DMS79 treated with DMSO at 0.1 percent for 48 hours (cell line): Measurements from ENCODE around the gene MVP.
"Not testable (repeated sequence)": the region's sequence is repeated elsewhere in the genome, so short reads cannot be mapped to it uniquely, and the experiment has no call there.

Source experiments
- DNase-seq: peaks from one replicate; lab custom pipeline; 2025; lab: John Stamatoyannopoulos, UW

Gene MVP

DNA sequence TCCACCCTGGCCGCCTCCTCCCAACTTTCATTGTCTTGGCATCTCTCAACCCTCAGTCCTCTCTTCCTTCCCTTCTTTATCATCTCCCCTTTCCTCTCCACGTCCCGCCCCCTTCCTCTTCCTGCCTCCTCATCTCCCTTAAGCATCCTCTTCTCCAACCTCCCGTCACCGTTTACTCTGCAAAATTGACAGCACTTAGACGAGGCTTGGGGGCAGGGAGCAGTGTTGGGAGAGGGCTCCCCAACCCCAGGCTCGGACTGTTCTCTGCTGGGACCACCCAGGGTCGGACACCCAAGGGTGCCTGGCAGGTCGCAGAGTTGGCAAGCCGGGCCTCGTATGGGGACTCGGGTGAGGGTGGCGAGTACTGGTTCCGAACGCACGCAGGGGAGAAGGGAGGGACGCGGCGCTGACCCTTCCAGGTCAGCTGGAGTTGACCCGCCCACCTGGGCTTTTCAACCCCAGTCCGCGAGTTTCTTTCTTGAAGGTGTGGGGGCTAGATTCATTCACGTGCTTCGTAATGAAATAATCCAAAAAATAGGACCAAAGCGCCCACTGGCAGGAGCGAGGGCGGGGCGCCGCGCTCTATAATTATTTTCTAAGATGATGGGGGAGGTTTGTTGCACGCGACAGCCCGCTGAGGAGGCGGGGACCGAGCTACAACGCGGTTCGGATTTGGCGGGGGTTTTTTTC is 5.1 kb upstream of the MVP start:
- DNase-seq = peak; percentile 71

- DNase-seq = peak; percentile 98
Observed at GRCh38 chr16:29815793-29816693, 4.2 kb upstream of the MVP start, which contains the start of gene PAGR1. Gene PAGR1 (plus strand): TSS chr16:29816152. CDS start chr16:29816526, 374 bp downstream.

DNA sequence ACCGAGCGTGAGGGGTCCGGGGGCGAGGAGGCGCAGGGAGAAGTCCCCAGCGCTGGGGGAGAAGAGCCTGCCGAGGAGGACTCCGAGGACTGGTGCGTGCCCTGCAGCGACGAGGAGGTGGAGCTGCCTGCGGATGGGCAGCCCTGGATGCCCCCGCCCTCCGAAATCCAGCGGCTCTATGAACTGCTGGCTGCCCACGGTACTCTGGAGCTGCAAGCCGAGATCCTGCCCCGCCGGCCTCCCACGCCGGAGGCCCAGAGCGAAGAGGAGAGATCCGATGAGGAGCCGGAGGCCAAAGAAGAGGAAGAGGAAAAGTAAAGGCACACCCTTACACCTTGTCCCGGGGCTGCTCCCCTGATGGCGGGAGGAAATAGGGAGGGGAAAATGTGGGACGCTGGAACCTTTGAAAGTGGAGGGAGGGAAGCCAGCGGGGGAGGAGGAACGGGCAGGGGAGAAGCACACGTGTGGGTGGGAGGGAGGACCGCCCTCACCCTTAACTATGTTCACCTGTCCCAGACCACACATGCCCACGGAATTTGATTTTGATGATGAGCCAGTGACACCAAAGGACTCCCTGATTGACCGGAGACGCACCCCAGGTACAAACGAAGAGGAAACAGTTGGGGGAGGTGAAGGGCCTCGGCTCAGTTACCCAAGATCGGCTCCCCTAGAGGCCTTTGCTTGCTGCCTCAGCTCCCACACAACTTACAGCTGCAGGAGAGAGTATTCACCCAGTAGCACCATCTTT is 3.4 kb upstream of the MVP start:
- peak; percentile 56 for DNase-seq

DNA sequence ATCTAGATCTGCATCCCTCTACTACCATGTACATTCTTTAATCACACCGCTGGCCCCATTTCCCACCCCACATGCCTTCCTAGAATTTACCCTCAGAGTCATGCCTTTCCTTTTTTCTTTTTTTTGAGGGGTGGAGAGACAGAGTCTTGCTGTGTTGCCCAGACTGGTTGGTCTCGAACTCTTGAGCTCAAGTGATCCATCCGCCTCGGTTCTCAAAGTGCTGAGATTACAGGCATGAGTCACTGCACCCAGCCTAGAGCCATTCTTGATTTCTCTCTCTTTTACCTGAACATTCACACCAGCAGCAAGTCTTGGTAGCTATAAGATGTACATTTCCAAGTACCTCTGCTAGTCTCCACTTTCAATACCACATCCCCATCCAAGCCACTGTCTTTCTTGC is 2.2 kb upstream of the MVP start:
- no peak for DNase-seq

DNA sequence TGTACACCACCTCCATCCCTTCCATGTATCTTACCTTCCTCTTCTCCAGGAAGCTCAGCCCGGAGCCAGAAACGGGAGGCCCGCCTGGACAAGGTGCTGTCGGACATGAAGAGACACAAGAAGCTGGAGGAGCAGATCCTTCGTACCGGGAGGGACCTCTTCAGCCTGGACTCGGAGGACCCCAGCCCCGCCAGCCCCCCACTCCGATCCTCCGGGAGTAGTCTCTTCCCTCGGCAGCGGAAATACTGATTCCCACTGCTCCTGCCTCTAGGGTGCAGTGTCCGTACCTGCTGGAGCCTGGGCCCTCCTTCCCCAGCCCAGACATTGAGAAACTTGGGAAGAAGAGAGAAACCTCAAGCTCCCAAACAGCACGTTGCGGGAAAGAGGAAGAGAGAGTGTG is 756 bp upstream of the MVP start:
- DNase-seq = no peak

- peak; percentile 47 for DNase-seq
Observed at GRCh38 chr16:29820730-29821642, 724 bp downstream of the MVP start.

DNA sequence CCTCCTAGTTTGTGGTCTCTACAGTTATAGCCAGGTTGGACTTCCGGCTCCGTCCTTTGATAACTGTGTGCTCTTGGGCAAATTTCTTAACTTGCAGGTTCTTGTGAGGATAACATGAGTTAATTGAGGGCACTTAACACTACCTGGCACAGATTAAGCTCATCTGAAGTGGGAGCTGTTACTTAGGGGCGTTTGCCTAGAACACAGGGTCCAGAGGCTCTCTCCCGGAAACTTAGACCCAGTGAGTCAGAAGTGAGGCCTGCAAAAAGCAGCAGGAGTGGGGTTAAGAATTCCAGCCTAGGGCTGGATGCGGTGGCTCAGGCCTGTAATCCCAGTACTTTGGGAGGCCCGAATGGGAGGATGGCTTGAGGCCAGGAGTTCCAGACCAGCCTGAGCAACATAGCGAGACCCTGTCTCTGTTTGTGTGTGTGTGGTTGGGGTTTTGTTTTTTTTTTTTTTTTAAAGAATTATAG is 1.4 kb downstream of the MVP start:
- DNase-seq = peak; percentile 47

DNA sequence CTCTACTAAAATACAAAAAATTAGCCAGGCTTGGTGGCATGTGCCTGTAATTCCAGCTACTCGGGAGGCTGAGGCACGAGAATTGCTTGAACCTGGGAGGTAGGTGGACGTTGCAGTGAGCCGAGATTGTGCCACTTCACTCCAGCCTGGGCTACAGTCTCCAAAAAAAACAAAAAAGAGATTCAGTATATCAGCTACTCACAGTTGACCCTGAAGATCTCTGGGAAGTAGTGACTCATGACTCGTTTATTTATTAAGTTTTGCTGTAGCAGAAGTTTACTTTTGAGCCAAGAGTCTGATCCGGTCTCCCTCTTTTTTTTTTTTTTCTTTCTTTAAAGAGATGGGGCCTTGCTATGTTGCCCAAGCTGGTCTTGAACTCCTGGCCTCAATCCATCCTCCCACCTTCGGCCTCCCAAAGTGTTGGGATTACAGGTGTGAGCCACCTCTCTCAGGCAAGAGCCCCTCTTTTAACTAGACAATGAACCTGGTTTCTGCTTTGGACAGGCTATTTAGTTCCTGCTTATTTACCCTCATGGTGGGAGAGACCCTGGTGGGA is 4.4 kb downstream of the MVP start:
- no peak for DNase-seq

DNA sequence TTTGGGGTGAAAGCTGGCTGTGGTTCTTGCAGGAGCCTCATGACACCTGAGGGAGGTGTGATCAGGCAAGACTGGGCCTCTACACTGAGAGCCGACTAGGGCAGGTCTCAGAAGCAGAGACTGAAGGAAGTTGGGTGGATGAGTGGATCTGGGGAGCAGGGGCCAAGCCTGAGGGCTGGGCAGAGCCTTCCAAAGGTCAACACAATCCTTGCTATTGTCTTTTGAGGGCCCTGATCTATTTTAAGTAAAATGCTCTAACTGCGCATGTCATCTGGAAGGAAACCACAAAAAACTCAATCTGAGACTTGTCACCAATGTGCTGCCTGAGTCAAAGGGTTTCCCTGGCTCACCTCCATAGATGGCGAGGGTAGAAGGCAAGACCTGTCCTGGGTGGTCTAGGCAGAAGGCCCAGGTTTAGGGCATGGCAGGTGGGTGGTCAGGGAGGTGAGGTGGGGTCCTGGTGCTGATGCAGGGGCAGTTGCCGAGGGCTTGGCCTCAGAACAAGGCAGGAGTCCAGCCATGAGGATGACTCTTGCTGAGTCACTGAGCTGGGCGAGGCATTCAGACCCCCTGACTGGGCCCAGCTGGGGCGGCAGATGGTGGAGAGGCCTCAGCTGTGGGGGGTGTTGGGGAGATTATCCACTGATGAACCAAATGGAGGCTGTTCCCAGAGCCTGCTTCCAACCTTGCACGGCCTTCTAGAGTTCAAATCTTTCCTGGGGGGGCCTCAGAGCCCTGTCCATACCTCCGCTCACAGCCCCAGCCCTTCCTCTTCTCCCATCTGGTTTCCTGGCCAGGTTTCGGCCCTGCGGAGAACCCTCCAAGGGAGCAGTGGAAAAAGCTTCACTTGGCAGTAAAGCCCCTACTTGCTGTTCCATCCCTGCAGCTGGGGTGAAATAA is 5.1 kb downstream of the MVP start:
- DNase-seq = no peak

- DNase-seq = no peak
Observed at GRCh38 chr16:29826342-29826695, 6.1 kb downstream of the MVP start.

DNA sequence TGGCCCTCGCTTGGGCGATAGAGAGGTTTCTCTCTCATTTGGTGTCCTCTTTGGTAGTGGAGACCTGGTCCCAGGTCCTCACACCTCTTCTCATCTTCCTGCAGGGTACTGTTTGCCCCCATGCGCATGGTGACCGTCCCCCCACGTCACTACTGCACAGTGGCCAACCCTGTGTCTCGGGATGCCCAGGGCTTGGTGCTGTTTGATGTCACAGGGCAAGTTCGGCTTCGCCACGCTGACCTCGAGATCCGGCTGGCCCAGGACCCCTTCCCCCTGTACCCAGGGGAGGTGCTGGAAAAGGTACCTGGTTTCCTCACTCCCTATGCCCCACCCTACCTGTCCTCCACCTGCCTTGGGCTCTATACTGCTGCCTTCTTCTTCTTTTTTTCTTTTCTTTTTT is 10.5 kb downstream of the MVP start:
- DNase-seq = no peak

DNA sequence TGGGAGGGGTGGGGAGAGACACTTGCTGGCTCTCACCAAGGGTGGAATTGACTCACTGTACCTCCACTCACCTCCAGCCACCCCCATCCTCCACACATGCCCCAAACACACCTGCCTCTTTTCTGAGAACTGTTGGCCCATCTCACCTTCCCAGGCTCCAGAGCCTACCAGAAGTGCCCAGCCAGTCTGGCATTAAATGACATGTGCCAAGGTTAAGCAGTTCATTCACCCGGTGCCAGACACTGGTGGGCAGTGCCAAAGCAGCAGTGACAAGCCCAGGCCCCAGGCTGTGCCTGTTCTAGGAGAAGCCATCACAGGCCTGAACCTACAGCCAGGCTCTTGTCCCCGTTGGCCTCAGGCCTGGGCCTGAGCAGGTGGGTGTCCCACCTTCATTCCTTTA is 11.2 kb downstream of the MVP start:
- no peak for DNase-seq

DNA sequence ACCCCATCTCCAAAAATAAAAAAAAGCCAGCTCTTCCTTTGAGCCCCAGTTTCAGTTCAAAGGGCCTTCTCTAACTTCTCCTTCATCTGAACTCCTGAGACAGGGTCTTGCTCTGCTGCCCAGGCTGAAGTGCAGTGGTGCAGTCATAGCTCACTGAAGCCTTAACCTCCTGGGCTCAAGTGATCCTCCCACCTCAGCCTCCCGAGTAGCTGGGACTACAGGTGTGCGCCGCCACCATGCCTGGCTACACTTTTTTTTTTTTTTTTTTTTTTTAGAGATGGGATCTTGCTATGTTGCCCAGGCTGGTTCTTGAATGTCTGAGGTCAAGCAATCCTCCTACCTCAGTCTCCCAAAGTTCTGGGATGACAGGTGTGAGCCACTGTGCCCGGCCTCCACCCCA is 13.0 kb downstream of the MVP start:
- DNase-seq = not testable (repeated sequence)

- no peak for DNase-seq
Observed at GRCh38 chr16:29834079-29834478, 13.8 kb downstream of the MVP start.

- DNase-seq = no peak
Observed at GRCh38 chr16:29835926-29836325, 15.7 kb downstream of the MVP start.

- DNase-seq = no peak
Observed at GRCh38 chr16:29836623-29837022, 16.4 kb downstream of the MVP start.

DNA sequence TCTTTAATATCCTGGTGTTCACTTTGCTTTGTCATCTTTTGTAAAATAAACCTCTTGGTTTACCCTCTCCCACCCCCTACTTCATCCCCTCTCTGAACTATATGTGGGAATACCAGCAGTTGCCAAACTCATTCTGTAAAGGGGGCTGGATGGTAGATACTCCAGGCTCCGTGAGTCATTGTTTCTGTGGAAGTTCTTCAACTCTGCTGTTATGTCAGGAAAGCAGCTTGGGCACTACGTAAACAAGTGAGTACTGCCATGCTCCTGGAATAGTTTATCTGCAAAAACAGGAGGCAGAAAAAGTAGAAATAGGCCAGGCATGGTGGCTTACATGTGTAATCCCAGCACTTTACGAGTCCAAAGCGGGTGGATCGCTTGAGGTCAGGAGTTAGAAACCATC is 17.6 kb downstream of the MVP start:
- no peak for DNase-seq

DNA sequence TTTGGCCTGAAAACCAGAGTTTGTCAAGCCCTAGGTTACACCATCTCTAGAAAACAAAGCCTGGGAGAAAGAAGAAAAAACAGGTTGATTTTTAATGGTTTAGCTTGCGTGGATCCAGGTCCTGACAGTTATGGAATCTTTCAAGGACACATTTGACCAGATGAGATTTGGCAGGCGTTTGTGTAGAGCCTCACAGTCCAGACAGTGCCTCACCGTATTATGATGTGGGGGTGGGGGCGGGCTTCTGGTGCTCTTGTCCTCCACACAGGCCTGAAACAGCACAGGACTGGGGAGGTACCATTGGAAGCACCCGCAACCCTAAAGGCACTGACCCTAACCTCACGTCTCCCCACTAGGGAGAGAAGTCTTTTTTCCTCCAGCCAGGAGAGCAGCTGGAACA is 19.6 kb downstream of the MVP start:
- no peak for DNase-seq

GRCh38 chr16:29840240-29840639 is 20.0 kb downstream of the MVP start:
- DNase-seq = no peak

DNA sequence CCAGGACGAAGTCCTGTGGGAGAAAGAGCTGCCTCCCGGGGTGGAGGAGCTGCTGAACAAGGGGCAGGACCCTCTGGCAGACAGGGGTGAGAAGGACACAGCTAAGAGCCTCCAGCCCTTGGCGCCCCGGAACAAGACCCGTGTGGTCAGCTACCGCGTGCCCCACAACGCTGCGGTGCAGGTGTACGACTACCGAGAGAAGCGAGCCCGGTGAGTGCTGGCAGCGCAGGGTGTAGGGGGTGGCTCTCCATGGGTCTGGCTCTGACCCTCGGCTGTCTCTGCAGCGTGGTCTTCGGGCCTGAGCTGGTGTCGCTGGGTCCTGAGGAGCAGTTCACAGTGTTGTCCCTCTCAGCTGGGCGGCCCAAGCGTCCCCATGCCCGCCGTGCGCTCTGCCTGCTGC is 21.4 kb downstream of the MVP start:
- DNase-seq = no peak
